Caco-2 (cell line): Measurements from ENCODE around the gene SCP2. TPM values are rescaled to one million over a fixed set of nuclear protein-coding genes. Genes with fewer than 3 reads are reported as not detected.

ENCODE experiments used
- BruUV-seq: library from RNA; stranded (reverse); fragments of 400-500 nt; replicated peaks from 2 replicates; lab custom pipeline; 2021; lab: Mats Ljungman, UMichigan
- CTCF ChIA-PET: fragments of 300-600 bp; sonication (Branson Sonifier 250); formaldehyde crosslinking; loops from one replicate; lab custom pipeline; 2022; ENCODE audit warnings: antibody characterized with exemption; lab: Charles Lee
- POLR2A ChIA-PET: fragments of 300-600 bp; sonication (Branson Sonifier 250); formaldehyde crosslinking; loops from one replicate; lab custom pipeline; 2022; ENCODE audit warnings: antibody characterized with exemption; lab: Charles Lee
- DNase-seq, 2 experiments: peaks; one replicate each; pipeline versions ENCODE4 v3.0.0 to v3.0.0-alpha.2; 2020 to 2022
- H3K27me3 ChIP-seq: replicated peaks from 2 replicates; pipeline ENCODE4 v1.6.0; 2011; ENCODE audit warnings: low read length; ENCODE audit not compliant: control insufficient read depth, insufficient read depth
- H3K36me3 ChIP-seq: 2 replicates; pipeline ENCODE4 v1.5.1; 2011; ENCODE audit warnings: low read length; ENCODE audit not compliant: control insufficient read depth, insufficient read depth
- H3K4me1 ChIP-seq: fragments of 250-450 bp; sonication (Bioruptor Pico); 2 replicates; pipeline ENCODE4 v1.5.1; 2020; ENCODE audit warnings: mild to moderate bottlenecking
- H3K4me3 ChIP-seq: 2 replicates; pipeline ENCODE4 v1.5.1; 2011; ENCODE audit warnings: low read depth, mild to moderate bottlenecking, control low read depth, low read length
- H3K9me3 ChIP-seq: fragments of 250-450 bp; sonication (Bioruptor Pico); 2 replicates; pipeline ENCODE4 v1.5.1; 2020; ENCODE audit warnings: mild to moderate bottlenecking, moderate library complexity
- H3K27ac Mint-ChIP-seq: one replicate; pipeline ENCODE4 v1.8.0; 2022; ENCODE audit warnings: mixed read lengths; ENCODE audit not compliant: unreplicated experiment
- H3K27me3 Mint-ChIP-seq: one replicate; pipeline ENCODE4 v1.8.0; 2022; ENCODE audit warnings: mixed read lengths; ENCODE audit not compliant: insufficient read depth, unreplicated experiment
- H3K36me3 Mint-ChIP-seq: one replicate; pipeline ENCODE4 v1.8.0; 2022; ENCODE audit warnings: mild to moderate bottlenecking, mixed read lengths; ENCODE audit not compliant: insufficient read depth, unreplicated experiment
- H3K4me1 Mint-ChIP-seq: one replicate; pipeline ENCODE4 v1.8.0; 2022; ENCODE audit warnings: low read depth, mixed read lengths; ENCODE audit not compliant: unreplicated experiment
- H3K4me3 Mint-ChIP-seq: one replicate; pipeline ENCODE4 v1.8.0; 2022; ENCODE audit warnings: mild to moderate bottlenecking, moderate library complexity, mixed read lengths; ENCODE audit not compliant: unreplicated experiment
- H3K9me3 Mint-ChIP-seq: one replicate; pipeline ENCODE4 v1.8.0; 2022; ENCODE audit warnings: mixed read lengths; ENCODE audit not compliant: unreplicated experiment
- intact Hi-C: fragments of 100-400 bp; cut with micrococcal nuclease; formaldehyde crosslinking; loops from one replicate; pipeline ENCODE4 v1.10.0; 2022; ENCODE audit not compliant: unreplicated experiment
- total RNA-seq: library from RNA; stranded (reverse); gene quantifications from 2 replicates; pipeline ENCODE4 v1.2.3, GENCODE V29; 2022
- TF ChIP-seq, protein P1 (sequence below), 2 experiments: fragments of 200-600 bp in 1 of 2; IDR thresholded peaks; 1 replicate in 1 of 2; 2 replicates in 1 of 2; pipeline versions ENCODE4 v1.5.1 to v1.8.0; 2011 to 2022; ENCODE audit warnings: antibody characterized with exemption in 1 of 2, control low read depth in 1 of 2, inconsistent platforms in 1 of 2, low read depth in 1 of 2, low read length in 1 of 2, mild to moderate bottlenecking in 1 of 2, moderate library complexity in 1 of 2; ENCODE audit not compliant: insufficient read depth in 1 of 2, severe bottlenecking in 1 of 2, unreplicated experiment in 1 of 2

Gene SCP2
- total RNA-seq, 1 experiment from 2014 or later: 67.0 TPM

DNA sequence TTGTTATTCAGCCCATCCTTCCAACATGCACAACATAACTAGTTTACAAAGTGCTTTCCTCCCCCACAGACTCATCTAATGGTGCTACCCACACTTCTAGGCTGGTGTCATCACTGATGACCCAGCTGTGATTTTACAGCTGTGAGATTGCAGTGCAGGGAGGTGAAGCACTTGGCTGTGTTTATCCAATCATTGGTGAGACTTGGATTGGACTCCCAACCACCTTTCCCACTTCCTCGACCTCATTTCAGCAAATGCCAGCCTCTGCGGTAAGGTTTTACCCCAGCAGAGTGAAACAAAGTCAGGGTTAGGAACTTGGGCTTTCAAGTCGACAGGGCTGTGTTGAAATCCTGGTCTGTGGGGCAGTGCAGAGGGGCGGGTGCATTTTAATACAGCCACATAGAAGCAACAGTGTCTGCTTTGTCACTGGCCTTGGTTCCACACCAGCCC lies 27.6 kb upstream of the SCP2 start:
- intact Hi-C loops: no loop called here
- CTCF ChIA-PET: no interaction called here
- TF ChIP-seq, protein P1, sequence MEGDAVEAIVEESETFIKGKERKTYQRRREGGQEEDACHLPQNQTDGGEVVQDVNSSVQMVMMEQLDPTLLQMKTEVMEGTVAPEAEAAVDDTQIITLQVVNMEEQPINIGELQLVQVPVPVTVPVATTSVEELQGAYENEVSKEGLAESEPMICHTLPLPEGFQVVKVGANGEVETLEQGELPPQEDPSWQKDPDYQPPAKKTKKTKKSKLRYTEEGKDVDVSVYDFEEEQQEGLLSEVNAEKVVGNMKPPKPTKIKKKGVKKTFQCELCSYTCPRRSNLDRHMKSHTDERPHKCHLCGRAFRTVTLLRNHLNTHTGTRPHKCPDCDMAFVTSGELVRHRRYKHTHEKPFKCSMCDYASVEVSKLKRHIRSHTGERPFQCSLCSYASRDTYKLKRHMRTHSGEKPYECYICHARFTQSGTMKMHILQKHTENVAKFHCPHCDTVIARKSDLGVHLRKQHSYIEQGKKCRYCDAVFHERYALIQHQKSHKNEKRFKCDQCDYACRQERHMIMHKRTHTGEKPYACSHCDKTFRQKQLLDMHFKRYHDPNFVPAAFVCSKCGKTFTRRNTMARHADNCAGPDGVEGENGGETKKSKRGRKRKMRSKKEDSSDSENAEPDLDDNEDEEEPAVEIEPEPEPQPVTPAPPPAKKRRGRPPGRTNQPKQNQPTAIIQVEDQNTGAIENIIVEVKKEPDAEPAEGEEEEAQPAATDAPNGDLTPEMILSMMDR (IDR thresholded peaks at IDR 0.05; ENCODE audit: insufficient read depth in 1 of 2, low read depth in 1 of 2, low read length in 1 of 2, severe bottlenecking in 1 of 2, unreplicated experiment in 1 of 2): no peak
- Mint-ChIP-seq H3K36me3 (peaks cover 6% of the 10 kb centered on the region), H3K4me3 (no peak overlapping the region), H3K9me3 (no peaks in the 10 kb centered on the region), H3K27me3 (no peaks in the 10 kb centered on the region), H3K27ac (no peak overlapping the region), H3K4me1 (no peaks in the 10 kb centered on the region)
- no peaks in the 10 kb centered on the region for H3K36me3 ChIP-seq
- POLR2A ChIA-PET: no interaction called here
- no TSS peak for BruUV-seq
- no peak for DNase-seq
- H3K27me3 ChIP-seq: no peaks in the 10 kb centered on the region
- H3K4me1 ChIP-seq: no peaks in the 10 kb centered on the region
- no peak overlapping the region for H3K4me3 ChIP-seq
- H3K9me3 ChIP-seq: no peaks in the 10 kb centered on the region

DNA sequence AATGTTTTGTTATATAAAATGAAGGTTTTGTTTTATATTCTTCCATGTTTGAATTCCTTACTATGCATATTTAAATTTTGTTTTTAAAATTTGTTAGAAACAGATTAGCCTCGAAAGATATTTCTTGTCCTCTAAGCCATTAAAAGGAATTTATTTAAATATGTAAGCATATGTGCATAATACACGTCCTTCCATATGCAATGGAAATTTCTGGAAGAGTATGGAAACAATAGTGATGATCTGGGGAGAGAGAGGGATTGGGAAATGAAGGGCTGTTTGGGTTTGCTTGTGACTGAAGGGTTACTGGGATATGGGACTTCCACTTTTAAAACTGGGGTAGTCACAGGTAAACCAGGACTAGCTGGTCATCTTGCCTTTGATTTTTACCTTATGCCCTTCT lies 26.7 kb upstream of the SCP2 start:
- no peak overlapping the region for H3K4me3 ChIP-seq
- no peaks in the 10 kb centered on the region for H3K27me3 ChIP-seq
- ChIA-PET POLR2A (no interaction called here), CTCF (interaction anchor here (1.1 kb wide), 1 partner anchor 59 kb away, joined by 5 read pairs; no protein-coding TSS in a partner anchor)
- H3K9me3 ChIP-seq: no peaks in the 10 kb centered on the region
- H3K4me1 ChIP-seq: peaks cover 5% of the 10 kb centered on the region
- Mint-ChIP-seq H3K4me1 (no peaks in the 10 kb centered on the region), H3K36me3 (peaks cover 6% of the 10 kb centered on the region), H3K27me3 (no peaks in the 10 kb centered on the region), H3K4me3 (no peak overlapping the region), H3K27ac (no peak overlapping the region), H3K9me3 (no peaks in the 10 kb centered on the region)
- TF ChIP-seq, protein P1 (IDR thresholded peaks at IDR 0.05; ENCODE audit: insufficient read depth in 1 of 2, low read depth in 1 of 2, low read length in 1 of 2, severe bottlenecking in 1 of 2, unreplicated experiment in 1 of 2): no peak
- no peaks in the 10 kb centered on the region for H3K36me3 ChIP-seq
- no peak for DNase-seq
- no TSS peak for BruUV-seq
- intact Hi-C loops: no loop called here

DNA sequence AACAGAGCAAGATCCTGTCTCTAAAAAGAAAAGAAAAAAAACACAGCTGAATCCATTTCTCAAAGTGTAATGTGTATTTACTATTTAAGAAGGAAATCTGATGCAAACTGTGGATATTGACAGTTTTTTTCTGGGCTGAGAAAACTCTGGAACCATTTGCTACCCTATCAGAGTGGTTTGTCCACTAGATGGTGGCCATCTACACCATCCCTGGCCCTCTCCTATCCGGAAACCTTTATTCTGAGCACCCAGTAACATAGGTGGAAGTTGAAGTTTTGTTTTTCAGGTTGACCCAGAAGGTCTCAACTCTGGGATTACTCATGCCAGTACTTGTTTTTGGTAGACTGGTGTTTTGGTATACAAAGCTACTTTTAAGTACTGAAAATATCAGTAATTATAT lies 25.7 kb upstream of the SCP2 start:
- H3K36me3 ChIP-seq: no peaks in the 10 kb centered on the region
- DNase-seq: no peak
- intact Hi-C loops: no loop called here
- H3K4me1 Mint-ChIP-seq: peaks cover 8% of the 10 kb centered on the region
- peaks cover 6% of the 10 kb centered on the region for H3K36me3 Mint-ChIP-seq
- H3K9me3 ChIP-seq: no peaks in the 10 kb centered on the region
- H3K9me3 Mint-ChIP-seq: no peaks in the 10 kb centered on the region
- no peaks in the 10 kb centered on the region for H3K27me3 Mint-ChIP-seq
- H3K4me3 ChIP-seq: no peak overlapping the region
- no peaks in the 10 kb centered on the region for H3K27me3 ChIP-seq
- no peak overlapping the region for H3K4me3 Mint-ChIP-seq
- TF ChIP-seq, protein P1 (IDR thresholded peaks at IDR 0.05; ENCODE audit: insufficient read depth in 1 of 2, low read depth in 1 of 2, low read length in 1 of 2, severe bottlenecking in 1 of 2, unreplicated experiment in 1 of 2): no peak
- no TSS peak for BruUV-seq
- peaks cover 15% of the 10 kb centered on the region for H3K4me1 ChIP-seq
- POLR2A ChIA-PET: no interaction called here
- H3K27ac Mint-ChIP-seq: no peak overlapping the region
- CTCF ChIA-PET: no interaction called here
